Breast epithelium (tissue), 3 donors: Measurements from ENCODE around the gene TMCC2.

Experiments
- POLR2A ChIP-seq: fragments of 450-650 bp; IDR thresholded peaks from one replicate; pipeline ENCODE4 v1.6.1; 2016; ENCODE audit warnings: antibody characterized with exemption, mild to moderate bottlenecking, moderate library complexity
- POLR2AphosphoS5 ChIP-seq, 3 donors: sonication (generic); formaldehyde crosslinking; IDR thresholded peaks; one replicate each; pipeline ENCODE4 v1.6.1; 2017; ENCODE audit warnings: antibody characterized with exemption in 3 of 3
- TF ChIP-seq, protein P1 (sequence below), 3 donors: fragments of 450-650 bp; IDR thresholded peaks; one replicate each; pipeline ENCODE4 v1.5.1; 2016 to 2017; ENCODE audit warnings: antibody characterized with exemption in 3 of 3, mild to moderate bottlenecking in 3 of 3, moderate library complexity in 3 of 3

- TF ChIP-seq, protein P1, sequence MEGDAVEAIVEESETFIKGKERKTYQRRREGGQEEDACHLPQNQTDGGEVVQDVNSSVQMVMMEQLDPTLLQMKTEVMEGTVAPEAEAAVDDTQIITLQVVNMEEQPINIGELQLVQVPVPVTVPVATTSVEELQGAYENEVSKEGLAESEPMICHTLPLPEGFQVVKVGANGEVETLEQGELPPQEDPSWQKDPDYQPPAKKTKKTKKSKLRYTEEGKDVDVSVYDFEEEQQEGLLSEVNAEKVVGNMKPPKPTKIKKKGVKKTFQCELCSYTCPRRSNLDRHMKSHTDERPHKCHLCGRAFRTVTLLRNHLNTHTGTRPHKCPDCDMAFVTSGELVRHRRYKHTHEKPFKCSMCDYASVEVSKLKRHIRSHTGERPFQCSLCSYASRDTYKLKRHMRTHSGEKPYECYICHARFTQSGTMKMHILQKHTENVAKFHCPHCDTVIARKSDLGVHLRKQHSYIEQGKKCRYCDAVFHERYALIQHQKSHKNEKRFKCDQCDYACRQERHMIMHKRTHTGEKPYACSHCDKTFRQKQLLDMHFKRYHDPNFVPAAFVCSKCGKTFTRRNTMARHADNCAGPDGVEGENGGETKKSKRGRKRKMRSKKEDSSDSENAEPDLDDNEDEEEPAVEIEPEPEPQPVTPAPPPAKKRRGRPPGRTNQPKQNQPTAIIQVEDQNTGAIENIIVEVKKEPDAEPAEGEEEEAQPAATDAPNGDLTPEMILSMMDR (IDR thresholded peaks at IDR 0.05), result no peak
- TF ChIP-seq POLR2AphosphoS5 (IDR thresholded peaks at IDR 0.05), result no peak
- TF ChIP-seq POLR2A, result no peak
Measured at GRCh38 chr1:205199931-205200299, 27.8 kb upstream of the TMCC2 start.
